Posterior vena cava (tissue), 2 donors: ENCODE results near the gene SEMA4B. TPM values are rescaled to one million over a fixed set of nuclear protein-coding genes. Genes with fewer than 3 reads are reported as not detected.

ENCODE experiments used
- DNase-seq: peaks from one replicate; pipeline ENCODE4 v3.0.0-alpha.2; 2020; ENCODE audit warnings: low spot score
- intact Hi-C, 2 donors: fragments of 100-400 bp; cut with DNase I; formaldehyde crosslinking; loops; one replicate each; pipeline versions ENCODE4 v1.14.1 to v1.14.2; 2022 to 2023
- total RNA-seq, 2 donors: library from RNA; stranded (reverse); fragmentation: NEBNext Ultra II Directional; extraction: Animal tissue kit (Norgen Biotek cat#: 25700); gene quantifications; one replicate each; pipeline ENCODE4 v1.2.1, GENCODE V29; 2021
- donor health status: DM: yes; HTN: yes; CAD: no.
- donor health status: DM: yes; HTN: yes; CAD: no.

The SEMA4B gene
- total RNA-seq, 2 donors from 2014 or later: 21.1 to 22.7 TPM

- DNase-seq: no peak
- intact Hi-C loops: loop anchor here in 1 of 2 donors (10.0 kb wide), 1 partner anchor 215 kb away; the partner anchor contains the start of gene ZNF710
These were observed 18.5 kb downstream of the SEMA4B start for GRCh38 chr15:90219421-90220141.

- peak; percentile 94 for DNase-seq
- intact Hi-C loops: loop anchor here in 1 of 2 donors (10.0 kb wide), 1 partner anchor 217 kb away; the partner anchor contains the start of gene ZNF710
These were observed 20.2 kb downstream of the SEMA4B start for GRCh38 chr15:90221246-90221900.

GRCh38 chr15:90222547-90222946, 21.4 kb downstream of the SEMA4B start:
- DNase-seq: no peak
- intact Hi-C loops: loop anchor here in 1 of 2 donors (10.0 kb wide), 1 partner anchor 218 kb away; the partner anchor contains the start of gene ZNF710

GRCh38 chr15:90223441-90224165, 22.5 kb downstream of the SEMA4B start:
- no peak for DNase-seq
- intact Hi-C loops: loop anchor here in 1 of 2 donors (10.0 kb wide), 1 partner anchor 219 kb away; the partner anchor contains the start of gene ZNF710

- intact Hi-C loops: loop anchor here in 1 of 2 donors (10.0 kb wide), 1 partner anchor 220 kb away; the partner anchor contains the start of gene ZNF710
- DNase-seq: no peak
These were observed 23.9 kb downstream of the SEMA4B start for GRCh38 chr15:90225047-90225446.

GRCh38 chr15:90225504-90226234, 24.5 kb downstream of the SEMA4B start:
- intact Hi-C loops: loop anchor here in 1 of 2 donors (10.0 kb wide), 1 partner anchor 221 kb away; the partner anchor contains the start of gene ZNF710
- DNase-seq: no peak

GRCh38 chr15:90227336-90227735, 26.2 kb downstream of the SEMA4B start:
- intact Hi-C loops: loop anchor here in 1 of 2 donors (10.0 kb wide), 1 partner anchor 223 kb away; the partner anchor contains the start of gene ZNF710
- no peak for DNase-seq

- no peak for DNase-seq
- intact Hi-C loops: loop anchor here in 1 of 2 donors (10.0 kb wide), 1 partner anchor 223 kb away; the partner anchor contains the start of gene ZNF710
These were observed 27.0 kb downstream of the SEMA4B start for GRCh38 chr15:90227816-90228772.

GRCh38 chr15:90228960-90229359, 27.8 kb downstream of the SEMA4B start:
- DNase-seq: no peak
- intact Hi-C loops: loop anchor here in 1 of 2 donors (10.0 kb wide), 1 partner anchor 224 kb away; the partner anchor contains the start of gene ZNF710

- DNase-seq: no peak
- intact Hi-C loops: loop anchor here in 1 of 2 donors (10.0 kb wide), 1 partner anchor 475 kb away; the partner anchor contains the start of gene MESP1
These were observed 29.0 kb downstream of the SEMA4B start for GRCh38 chr15:90230071-90230494.

GRCh38 chr15:90230610-90231009, 29.5 kb downstream of the SEMA4B start:
- no peak for DNase-seq
- intact Hi-C loops: loop anchor here in 1 of 2 donors (10.0 kb wide), 1 partner anchor 476 kb away; the partner anchor contains the start of gene MESP1

- DNase-seq: no peak
- intact Hi-C loops: loop anchor here in 1 of 2 donors (10.0 kb wide), 1 partner anchor 477 kb away; the partner anchor contains the start of gene MESP1
These were observed 30.2 kb downstream of the SEMA4B start for GRCh38 chr15:90231028-90232017.

GRCh38 chr15:90232196-90232595, 31.1 kb downstream of the SEMA4B start:
- DNase-seq: no peak
- intact Hi-C loops: loop anchor here in 1 of 2 donors (10.0 kb wide), 1 partner anchor 477 kb away; the partner anchor contains the start of gene MESP1

- DNase-seq: no peak
- intact Hi-C loops: loop anchor here in 1 of 2 donors (10.0 kb wide), 1 partner anchor 478 kb away; the partner anchor contains the start of gene MESP1
These were observed 31.8 kb downstream of the SEMA4B start for GRCh38 chr15:90232941-90233386.

GRCh38 chr15:90233387-90234095, 32.4 kb downstream of the SEMA4B start, which contains the start of gene CIB1:
TSS of gene CIB1 (minus strand) at chr15:90233941. CDS start at chr15:90233885, 56 bp downstream.
- intact Hi-C loops: loop anchor here in 1 of 2 donors (10.0 kb wide), 1 partner anchor 479 kb away; the partner anchor contains the start of gene MESP1
- DNase-seq: peak; percentile 99
